ENCODE data around the gene MTFP1. TPM values are rescaled to one million over a fixed set of nuclear protein-coding genes. Genes with fewer than 3 reads are reported as not detected.
"Not testable (repeated sequence)": the region's sequence is repeated elsewhere in the genome, so short reads cannot be mapped to it uniquely, and the experiment has no call there.

Gene MTFP1
- total RNA-seq, 1 donor from 2014 or later = 5.7 TPM

- DNase-seq = peak; percentile 16
These were observed 23.4 kb upstream of the MTFP1 start for GRCh38 chr22:30402028-30402765.

GRCh38 chr22:30402766-30403104 lies 22.8 kb upstream of the MTFP1 start:
- not testable (repeated sequence) for DNase-seq

GRCh38 chr22:30404307-30404706 lies 21.3 kb upstream of the MTFP1 start:
- DNase-seq = no peak

DNA sequence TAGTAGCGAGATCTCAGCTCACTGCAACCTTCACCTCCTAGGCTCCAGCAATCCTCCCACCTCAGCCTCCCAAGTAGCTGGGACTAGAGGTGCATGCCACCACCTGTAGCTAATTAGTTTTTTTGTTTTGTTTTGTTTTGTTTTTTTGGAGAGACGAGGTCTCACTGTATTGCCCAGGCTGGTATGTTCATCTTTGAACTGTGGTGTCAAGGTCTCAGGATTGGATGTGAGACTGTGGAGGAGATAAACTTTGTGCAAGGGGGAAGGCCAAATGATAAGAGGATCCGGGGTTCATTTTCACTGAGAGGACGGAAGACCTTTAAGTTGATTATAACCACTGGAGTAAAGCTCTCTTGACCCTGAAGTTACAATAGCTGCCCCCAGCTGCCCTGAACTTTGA lies 19.8 kb upstream of the MTFP1 start:
- DNase-seq = no peak

GRCh38 chr22:30406400-30406799 lies 19.2 kb upstream of the MTFP1 start:
- DNase-seq = no peak

GRCh38 chr22:30408388-30409102 lies 17.0 kb upstream of the MTFP1 start:
- DNase-seq = no peak

DNA sequence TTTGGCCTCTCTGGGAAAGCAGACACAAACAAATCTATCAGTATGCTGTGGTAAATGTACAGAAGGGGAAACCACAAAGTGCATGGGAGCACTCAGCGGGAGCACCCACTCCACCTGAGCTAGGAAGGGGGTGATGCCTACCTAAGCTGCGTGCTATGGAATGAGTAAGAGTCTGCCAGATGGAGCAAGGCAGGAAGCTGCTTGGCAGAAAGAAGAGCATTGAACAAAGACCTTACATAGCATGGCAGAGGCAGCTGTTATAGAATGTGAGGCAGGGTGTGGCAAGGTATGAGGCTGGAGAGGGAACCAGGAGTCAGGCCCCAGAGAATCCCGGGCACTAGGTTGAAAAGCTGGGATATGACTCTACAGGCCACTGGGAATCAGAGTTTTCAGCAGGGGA lies 13.8 kb upstream of the MTFP1 start:
- DNase-seq = no peak

DNA sequence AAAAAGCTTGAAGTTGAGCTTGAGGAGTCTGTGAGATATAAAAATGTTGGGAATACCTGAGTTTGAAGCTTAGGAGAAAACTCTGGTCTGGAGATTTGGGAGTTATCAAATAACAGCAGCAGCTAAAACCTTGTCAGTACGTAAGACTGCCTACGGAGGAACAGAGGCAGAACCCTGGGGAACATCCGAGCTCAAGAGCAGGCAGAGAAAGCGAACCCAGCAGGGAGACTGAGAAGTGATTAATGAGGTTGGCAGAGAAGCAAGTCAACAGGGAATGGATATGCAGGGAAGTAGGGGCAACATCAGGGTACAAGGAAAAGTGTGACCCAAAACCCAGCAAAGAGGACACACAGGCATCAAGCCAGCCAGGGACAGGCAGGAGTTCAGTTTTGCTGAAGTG lies 12.6 kb upstream of the MTFP1 start:
- DNase-seq = no peak

DNA sequence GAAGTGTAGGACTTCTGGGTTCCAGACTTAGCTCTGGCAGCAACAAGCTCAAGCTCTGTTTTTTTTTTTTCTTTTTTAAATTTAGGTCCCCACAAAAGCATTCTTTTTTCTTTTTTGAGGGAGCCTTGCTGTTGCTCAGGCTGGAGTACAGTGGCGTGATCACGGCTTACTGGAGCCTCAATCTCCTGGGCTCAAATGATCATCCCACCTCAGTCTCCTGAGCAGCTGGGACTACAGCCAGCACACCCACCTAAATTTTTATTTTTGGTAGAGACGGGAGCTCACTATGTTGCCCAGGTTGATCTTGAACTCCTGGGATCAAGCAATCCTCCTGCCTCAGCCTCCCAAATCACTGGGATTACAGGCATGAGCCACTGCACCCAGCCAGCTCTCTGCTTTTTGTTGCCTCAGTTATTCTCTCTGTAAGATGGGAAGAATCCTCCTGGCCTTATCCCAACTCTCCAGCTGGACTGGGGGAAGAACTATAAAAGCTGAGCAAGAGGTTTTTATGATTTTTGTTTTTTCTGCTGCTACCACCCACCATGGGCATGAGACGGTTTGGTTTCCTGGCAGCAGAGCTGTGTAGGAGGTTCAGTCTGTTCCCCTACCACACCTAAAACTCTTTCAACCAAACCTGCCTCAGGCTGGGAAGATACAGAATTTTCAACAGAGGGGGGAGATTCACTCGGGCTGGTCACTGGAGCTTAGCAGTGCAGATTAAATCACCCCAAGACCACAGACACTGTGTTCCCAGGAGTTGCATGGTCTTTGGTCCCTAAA lies 11.6 kb upstream of the MTFP1 start:
- no peak for DNase-seq

DNA sequence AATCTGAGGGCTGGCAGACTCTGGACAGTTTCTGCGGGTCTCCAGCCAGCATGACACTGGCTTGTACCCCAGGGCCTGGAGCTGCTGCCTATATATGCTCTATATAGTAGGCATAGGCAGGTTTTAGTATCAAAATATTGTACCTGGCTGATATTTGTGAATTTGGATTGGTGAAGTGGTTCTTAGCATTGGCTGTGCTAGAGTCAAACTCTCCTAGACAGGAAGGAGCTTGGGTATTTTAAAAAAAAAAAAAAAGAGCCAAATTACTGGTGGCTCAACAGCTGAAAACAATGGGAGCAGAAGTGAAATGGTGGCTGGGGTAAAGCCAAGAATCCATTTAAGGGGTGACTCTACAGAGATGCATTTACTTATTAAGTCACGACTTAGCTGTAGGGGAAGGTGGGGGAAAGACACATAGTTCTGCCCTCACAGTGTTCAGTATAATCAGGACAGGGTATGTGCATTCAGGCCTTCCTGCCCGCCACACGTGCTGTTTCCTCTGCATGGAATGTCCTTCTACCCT lies 11.0 kb upstream of the MTFP1 start:
- DNase-seq = no peak

DNA sequence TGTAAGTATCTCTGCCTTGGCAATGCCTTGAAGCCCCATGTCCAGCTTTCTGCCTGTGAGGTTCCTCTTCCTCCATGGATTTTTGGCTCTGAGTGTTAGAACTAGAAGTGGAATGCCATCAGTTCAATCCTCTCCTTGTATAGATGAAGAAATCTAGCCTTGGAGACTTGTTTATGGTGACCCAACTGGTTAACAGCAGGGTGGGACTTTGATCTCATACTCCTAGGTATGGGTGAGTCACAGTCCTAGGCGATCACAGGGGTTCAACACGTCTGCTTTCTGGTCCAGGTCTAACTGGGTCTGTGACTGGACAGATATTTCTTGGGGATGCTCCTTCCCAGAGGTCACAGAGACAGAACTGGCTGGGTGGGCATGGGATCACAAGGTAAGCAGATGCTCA lies 9.2 kb upstream of the MTFP1 start:
- DNase-seq = no peak

- DNase-seq = no peak
These were observed 8.7 kb upstream of the MTFP1 start for GRCh38 chr22:30416837-30417236.

DNA sequence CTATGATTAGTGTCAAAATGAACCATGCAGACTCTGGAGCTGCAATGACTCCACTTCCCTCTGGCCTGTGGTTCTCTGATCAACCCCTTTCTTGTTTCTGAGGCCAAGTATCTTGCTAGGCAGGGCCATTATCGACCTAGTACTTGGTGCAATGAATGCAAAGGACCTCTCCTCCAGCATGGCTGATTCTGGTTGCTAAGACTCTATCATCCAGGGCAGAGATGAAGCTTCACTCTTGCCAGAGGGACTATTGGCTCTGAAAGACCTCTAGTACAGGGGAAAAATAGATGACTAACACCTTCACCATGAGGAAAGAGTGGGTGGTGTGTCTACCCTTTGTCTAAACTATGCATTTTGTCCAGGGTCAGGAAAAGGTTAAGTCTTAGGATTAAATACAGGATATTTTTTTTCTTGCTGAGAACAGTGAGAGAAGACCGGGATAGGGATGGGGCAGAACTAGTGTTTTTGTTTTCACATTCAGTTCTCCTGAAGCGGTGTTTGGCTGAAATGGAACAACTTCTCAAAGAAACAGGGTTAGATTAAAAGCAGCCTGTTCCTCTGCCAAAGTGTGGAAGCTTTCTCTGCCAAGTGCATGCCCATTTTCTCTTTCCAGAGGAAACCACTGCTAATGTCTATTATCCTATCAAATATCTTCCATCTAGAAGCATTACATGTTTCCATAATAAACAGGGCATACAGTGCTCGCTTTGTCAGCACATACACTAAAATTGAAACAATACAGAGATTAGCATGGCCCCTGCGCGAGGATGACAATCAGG lies 5.0 kb upstream of the MTFP1 start:
- no peak for DNase-seq

DNA sequence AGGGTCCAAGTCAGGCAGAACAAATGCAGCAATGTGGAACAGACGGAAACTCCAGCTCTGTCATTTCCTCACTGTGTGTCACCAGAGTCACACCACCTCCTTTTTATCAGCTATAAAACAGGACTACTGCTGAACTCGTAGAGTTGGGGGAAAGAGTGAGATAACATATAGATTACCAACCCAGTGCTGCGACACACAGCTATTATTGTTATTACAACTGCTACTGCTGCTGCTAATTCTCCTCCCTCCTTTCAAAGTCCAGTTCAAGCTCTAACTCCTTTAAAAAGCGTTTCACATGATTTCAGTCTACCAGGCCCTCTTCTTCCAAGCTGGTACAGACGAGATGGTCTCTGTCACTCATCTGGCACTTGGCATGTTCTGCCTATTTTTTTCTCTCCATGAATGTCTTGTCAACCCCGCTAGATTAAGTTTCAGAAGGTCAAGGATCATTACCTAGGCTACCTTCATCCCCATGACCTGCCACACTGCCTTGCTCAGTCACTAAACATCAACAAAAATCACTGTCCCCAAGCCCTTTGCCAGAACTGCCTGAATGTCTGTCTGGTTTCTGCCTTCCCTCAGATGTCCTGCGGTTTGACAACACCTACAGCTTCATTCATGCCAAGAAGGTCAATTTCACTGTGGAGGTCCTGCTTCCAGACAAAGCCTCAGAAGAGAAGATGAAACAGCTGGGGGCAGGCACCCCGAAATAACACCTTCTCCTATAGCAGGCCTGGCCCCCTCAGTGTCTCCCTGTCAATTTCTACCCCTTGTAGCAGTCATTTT lies 3.7 kb upstream of the MTFP1 start:
- no peak for DNase-seq

DNA sequence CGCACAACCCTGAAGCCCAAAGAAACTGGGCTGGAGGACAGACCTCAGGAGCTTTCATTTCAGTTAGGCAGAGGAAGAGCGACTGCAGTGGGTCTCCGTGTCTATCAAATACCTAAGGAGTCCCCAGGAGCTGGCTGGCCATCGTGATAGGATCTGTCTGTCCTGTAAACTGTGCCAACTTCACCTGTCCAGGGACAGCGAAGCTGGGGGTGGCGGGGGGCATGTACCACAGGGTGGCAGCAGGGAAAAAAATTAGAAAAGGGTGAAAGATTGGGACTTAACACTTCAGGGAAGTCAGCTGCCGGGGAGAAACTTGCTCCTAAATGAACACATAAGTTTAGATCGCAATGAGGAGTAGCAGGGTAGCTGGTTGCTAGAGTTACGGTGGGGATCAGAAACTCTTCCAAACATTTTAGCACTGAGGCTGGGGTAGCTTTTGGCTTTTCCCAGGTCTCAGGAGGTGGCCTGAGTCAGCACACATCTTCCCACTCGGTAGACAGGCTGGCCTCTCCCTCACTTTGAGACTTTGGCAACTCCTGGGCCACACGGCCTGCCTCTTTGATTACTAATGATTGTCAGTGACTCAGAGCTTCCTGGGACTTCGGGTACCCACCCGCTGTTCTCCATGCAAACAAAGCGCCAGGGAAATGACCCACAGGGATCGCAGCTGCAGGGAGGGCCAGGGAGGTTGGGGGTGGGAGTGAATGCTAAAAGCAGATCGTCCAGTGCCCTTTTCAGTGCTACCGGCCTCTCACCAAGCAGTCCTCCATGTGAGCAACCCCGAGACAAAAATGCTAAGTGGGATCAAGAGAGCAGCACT lies 2.9 kb upstream of the MTFP1 start:
- DNase-seq = peak; percentile 57

- no peak for DNase-seq
These were observed 2.1 kb upstream of the MTFP1 start for GRCh38 chr22:30423301-30423958.

GRCh38 chr22:30423959-30424533 lies 1.5 kb upstream of the MTFP1 start:
- DNase-seq = peak; percentile 100

DNA sequence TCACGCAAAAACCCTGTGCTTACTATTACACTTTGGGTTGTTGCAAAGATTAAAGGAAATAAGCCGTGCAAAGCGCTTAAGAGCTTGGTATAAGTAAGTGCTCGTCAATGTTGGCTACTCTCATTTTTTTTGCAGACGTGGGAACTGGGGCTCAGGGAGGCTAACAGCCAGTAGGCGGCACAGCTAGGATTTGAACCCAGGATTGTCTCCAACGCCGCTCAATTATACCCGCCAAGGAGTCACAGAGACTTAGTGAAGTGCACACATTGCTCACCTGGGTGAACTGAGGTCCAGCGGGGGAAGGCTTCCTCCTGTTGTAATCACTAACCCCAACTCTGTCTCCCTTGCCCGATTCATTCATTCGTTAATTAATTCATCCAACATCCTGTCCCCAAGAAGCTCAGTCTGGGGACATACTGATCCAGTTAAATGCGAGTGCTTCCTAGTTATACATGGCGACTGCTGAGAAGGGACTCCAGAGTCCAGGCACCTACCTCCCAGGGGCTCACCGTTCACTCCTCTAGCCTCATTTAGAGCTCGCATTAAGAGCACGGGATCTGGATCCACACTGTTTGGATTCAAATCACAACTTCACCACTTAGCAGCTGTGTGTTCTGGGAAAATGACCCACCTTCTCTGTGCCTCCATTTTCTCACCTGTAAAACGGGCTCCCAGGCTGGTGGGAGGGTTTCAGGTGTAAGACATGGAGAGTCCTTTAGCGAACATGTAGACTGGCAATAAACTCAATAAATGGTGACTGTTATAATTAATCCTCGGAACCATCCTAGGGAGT lies 838 bp upstream of the MTFP1 start:
- no peak for DNase-seq

GRCh38 chr22:30425327-30425615 lies 297 bp upstream of the MTFP1 start:
- DNase-seq = no peak
